ENCODE results near the gene PLA2G7. TPM values are rescaled to one million over a fixed set of nuclear protein-coding genes. Genes with fewer than 3 reads are reported as not detected.
"Not testable (repeated sequence)": the region's sequence is repeated elsewhere in the genome, so short reads cannot be mapped to it uniquely, and the experiment has no call there.

The PLA2G7 gene
- total and polyA plus RNA-seq, 2 donors (not counting 1 experiment from before 2014, with no cell fraction given) = 0.04 to 1.1 TPM

DNA sequence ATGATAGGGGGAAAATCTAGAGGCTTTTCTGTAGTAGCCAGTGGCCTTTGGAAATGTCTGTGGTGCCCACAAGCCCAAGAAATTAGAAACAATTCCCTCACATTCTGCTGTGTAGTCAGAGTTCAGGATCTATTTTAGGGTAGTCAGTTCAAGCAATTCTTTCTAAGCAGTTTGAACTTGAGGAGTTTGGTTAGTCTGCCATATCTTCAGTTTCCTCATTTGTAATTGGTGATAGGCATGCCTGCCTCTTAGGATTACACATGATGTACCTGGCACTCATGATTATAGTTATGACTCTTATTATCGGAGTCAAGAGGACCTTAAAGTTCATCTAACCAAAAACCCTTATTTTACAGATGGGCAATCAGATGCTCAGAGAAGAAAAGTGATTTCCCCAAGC is 36.8 kb upstream of the PLA2G7 start:
- Histone ChIP-seq H3K27ac (ENCODE audit: low read length in 2 of 2) (no peak overlapping the region), H3K4me2 (replicated peaks; ENCODE audit: low read depth, low read length, poor library complexity, severe bottlenecking) (no peak overlapping the region), H2AFZ (ENCODE audit: insufficient read depth, low read depth, low read length, poor library complexity, severe bottlenecking) (no peak overlapping the region), H4K20me1 (ENCODE audit: control insufficient read depth, insufficient read depth, low read length, poor library complexity, severe bottlenecking) (no peaks in the 10 kb centered on the region), H3K9ac (ENCODE audit: low read length) (no peak overlapping the region), H3K79me2 (ENCODE audit: control insufficient read depth, insufficient read depth, low read length) (no peaks in the 10 kb centered on the region), H3K27me3 (replicated peaks in 1 of 4; ENCODE audit: control extremely low read depth in 1 of 4, control insufficient read depth in 3 of 4, insufficient read depth in 4 of 4, low read length in 3 of 4) (no peaks in the 10 kb centered on the region), H3K36me3 (replicated peaks in 1 of 2; ENCODE audit: control extremely low read depth in 1 of 2, control insufficient read depth in 1 of 2, extremely low read depth in 1 of 2, insufficient read depth in 2 of 2, low read length in 1 of 2) (no peaks in the 10 kb centered on the region), H3K4me1 (ENCODE audit: control insufficient read depth in 2 of 2, insufficient read depth in 2 of 2, low read length in 2 of 2) (no peaks in the 10 kb centered on the region), H3K4me3 (ENCODE audit: control extremely low read depth in 1 of 5, extremely low read depth in 1 of 5, insufficient read depth in 1 of 5, low read depth in 2 of 5, low read length in 4 of 5) (no peak overlapping the region), H3K9me3 (ENCODE audit: control extremely low read depth in 1 of 3, control insufficient read depth in 2 of 3, insufficient read depth in 1 of 3, low read length in 2 of 3) (no peaks in the 10 kb centered on the region)
- no peak for ATAC-seq (ENCODE audit: low read depth)
- POLR2A ChIA-PET = no interaction called here
- no peak for DNase-seq
- intact Hi-C loops (cut with micrococcal nuclease) = no loop called here
- Mint-ChIP-seq H3K27ac (no peak overlapping the region), H3K4me3 (no peak overlapping the region), H3K9me3 (ENCODE audit: insufficient read depth) (no peaks in the 10 kb centered on the region), H3K27me3 (peaks cover 3% of the 10 kb centered on the region), H3K4me1 (peaks cover 5% of the 10 kb centered on the region)
- CTCF ChIA-PET = no interaction called here
- WGBS (ENCODE audit: insufficient coverage) = no CpG with 5 or more reads among the region's 1 CpG
- TF ChIP-seq EZH2 (IDR thresholded peaks at IDR 0.05; ENCODE audit: borderline replicate concordance, insufficient read depth, low read depth, low read length, poor library complexity, severe bottlenecking) = no peak
- TF ChIP-seq CTCF (IDR thresholded peaks at IDR 0.05) = no peak

GRCh38 chr6:46764961-46765360 is 29.8 kb upstream of the PLA2G7 start:
- peaks cover 4% of the 10 kb centered on the region for H3K27me3 Mint-ChIP-seq
- H3K9me3 Mint-ChIP-seq (ENCODE audit: insufficient read depth) = no peaks in the 10 kb centered on the region
- H3K4me1 Mint-ChIP-seq = no peaks in the 10 kb centered on the region
- intact Hi-C loops (cut with micrococcal nuclease) = no loop called here
- CTCF ChIA-PET = no interaction called here
- DNase-seq (no peak), ATAC-seq (ENCODE audit: low read depth) (no peak)
- Histone ChIP-seq H4K20me1 (ENCODE audit: control insufficient read depth, insufficient read depth, low read length, poor library complexity, severe bottlenecking) (no peaks in the 10 kb centered on the region), H3K9me3 (ENCODE audit: control extremely low read depth in 1 of 3, control insufficient read depth in 2 of 3, insufficient read depth in 1 of 3, low read length in 2 of 3) (no peaks in the 10 kb centered on the region), H3K9ac (ENCODE audit: low read length) (no peak overlapping the region), H3K4me3 (ENCODE audit: control extremely low read depth in 1 of 5, extremely low read depth in 1 of 5, insufficient read depth in 1 of 5, low read depth in 2 of 5, low read length in 4 of 5) (no peak overlapping the region), H3K79me2 (ENCODE audit: control insufficient read depth, insufficient read depth, low read length) (no peaks in the 10 kb centered on the region), H3K27ac (ENCODE audit: low read length in 2 of 2) (no peak overlapping the region), H3K36me3 (replicated peaks in 1 of 2; ENCODE audit: control extremely low read depth in 1 of 2, control insufficient read depth in 1 of 2, extremely low read depth in 1 of 2, insufficient read depth in 2 of 2, low read length in 1 of 2) (no peaks in the 10 kb centered on the region), H3K4me1 (ENCODE audit: control insufficient read depth in 2 of 2, insufficient read depth in 2 of 2, low read length in 2 of 2) (no peaks in the 10 kb centered on the region), H3K4me2 (replicated peaks; ENCODE audit: low read depth, low read length, poor library complexity, severe bottlenecking) (no peak overlapping the region), H3K27me3 (replicated peaks in 1 of 4; ENCODE audit: control extremely low read depth in 1 of 4, control insufficient read depth in 3 of 4, insufficient read depth in 4 of 4, low read length in 3 of 4) (no peaks in the 10 kb centered on the region), H2AFZ (ENCODE audit: insufficient read depth, low read depth, low read length, poor library complexity, severe bottlenecking) (no peak overlapping the region)
- no peak overlapping the region for H3K4me3 Mint-ChIP-seq
- POLR2A ChIA-PET = no interaction called here
- H3K27ac Mint-ChIP-seq = no peak overlapping the region
- WGBS (ENCODE audit: insufficient coverage) = 98% methylated on average over 3 of the region's 5 CpGs
- TF ChIP-seq CTCF (IDR thresholded peaks at IDR 0.05) = no peak
- no peak for TF ChIP-seq EZH2 (IDR thresholded peaks at IDR 0.05; ENCODE audit: borderline replicate concordance, insufficient read depth, low read depth, low read length, poor library complexity, severe bottlenecking)

DNA sequence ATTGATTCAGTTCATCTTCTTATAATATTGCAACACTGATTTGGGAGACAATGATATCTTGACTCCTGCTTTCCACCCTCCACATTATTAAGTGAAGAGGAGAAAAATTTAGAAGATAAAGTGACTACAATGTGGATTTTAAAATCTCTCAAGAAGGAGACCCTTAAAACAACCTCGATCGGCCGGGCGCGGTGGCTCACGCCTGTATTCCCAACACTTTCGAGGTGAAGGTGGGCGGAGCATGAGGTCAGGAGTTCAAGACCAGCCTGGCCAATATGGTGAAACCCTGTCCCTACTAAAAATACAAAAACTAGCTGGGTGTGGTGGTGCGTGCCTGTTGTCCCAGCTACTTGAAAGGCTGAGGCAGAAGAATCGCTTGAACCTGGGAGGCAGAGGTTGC is 29.1 kb upstream of the PLA2G7 start:
- H2AFZ ChIP-seq (ENCODE audit: insufficient read depth, low read depth, low read length, poor library complexity, severe bottlenecking); H3K4me3 ChIP-seq (ENCODE audit: control extremely low read depth in 1 of 5, extremely low read depth in 1 of 5, insufficient read depth in 1 of 5, low read depth in 2 of 5, low read length in 4 of 5); H3K4me1 ChIP-seq (ENCODE audit: control insufficient read depth in 2 of 2, insufficient read depth in 2 of 2, low read length in 2 of 2); H3K27me3 ChIP-seq (replicated peaks in 1 of 4; ENCODE audit: control extremely low read depth in 1 of 4, control insufficient read depth in 3 of 4, insufficient read depth in 4 of 4, low read length in 3 of 4); CTCF ChIA-PET; POLR2A ChIA-PET; H3K4me3 Mint-ChIP-seq; H3K9ac ChIP-seq (ENCODE audit: low read length); intact Hi-C loops (cut with micrococcal nuclease); H3K36me3 ChIP-seq (replicated peaks in 1 of 2; ENCODE audit: control extremely low read depth in 1 of 2, control insufficient read depth in 1 of 2, extremely low read depth in 1 of 2, insufficient read depth in 2 of 2, low read length in 1 of 2); H3K4me1 Mint-ChIP-seq; H3K79me2 ChIP-seq (ENCODE audit: control insufficient read depth, insufficient read depth, low read length); H4K20me1 ChIP-seq (ENCODE audit: control insufficient read depth, insufficient read depth, low read length, poor library complexity, severe bottlenecking); ATAC-seq (ENCODE audit: low read depth); H3K9me3 ChIP-seq (ENCODE audit: control extremely low read depth in 1 of 3, control insufficient read depth in 2 of 3, insufficient read depth in 1 of 3, low read length in 2 of 3); H3K9me3 Mint-ChIP-seq (ENCODE audit: insufficient read depth); DNase-seq; H3K27ac ChIP-seq (ENCODE audit: low read length in 2 of 2); H3K4me2 ChIP-seq (replicated peaks; ENCODE audit: low read depth, low read length, poor library complexity, severe bottlenecking); H3K27me3 Mint-ChIP-seq; H3K27ac Mint-ChIP-seq: not testable (repeated sequence)
- WGBS (ENCODE audit: insufficient coverage) = no CpG with 5 or more reads among the region's 10 CpGs

All from B cell (primary cell).